Epithelial cell of proximal tubule (primary cell): Measurements from ENCODE around the gene MAGI1. TPM values are rescaled to one million over a fixed set of nuclear protein-coding genes. Genes with fewer than 3 reads are reported as not detected.
"Not testable (repeated sequence)": the region's sequence is repeated elsewhere in the genome, so short reads cannot be mapped to it uniquely, and the experiment has no call there.

Experiments
- DNase-seq: peaks from one replicate; pipeline ENCODE4 v3.0.0-alpha.2; 2011; ENCODE audit warnings: low read depth
- H3K4me3 ChIP-seq: 2 replicates; pipeline ENCODE4 v1.5.1; 2011; ENCODE audit warnings: low read depth, mild to moderate bottlenecking, low read length
- CTCF ChIP-seq: conservative IDR thresholded peaks from 2 replicates; pipeline ENCODE4 v1.5.1; 2012; ENCODE audit warnings: low read depth, mild to moderate bottlenecking, low read length
- total RNA-seq: library from RNA; depleted of rRNA; stranded (reverse); fragments of >200 nt; gene quantifications from 2 replicates; pipeline ENCODE4 v1.2.3, GENCODE V29; 2015

MAGI1 gene
- total RNA-seq, 1 donor from 2014 or later, result 9.6 TPM

GRCh38 chr3:65893631-65894030 lies 145.1 kb downstream of the MAGI1 start:
- no peak for DNase-seq
- no peak for TF ChIP-seq CTCF
- H3K4me3 ChIP-seq, result no peak overlapping the region

- not testable (repeated sequence) for H3K4me3 ChIP-seq, DNase-seq
Measured at GRCh38 chr3:65891477-65891876, 147.2 kb downstream of the MAGI1 start.

GRCh38 chr3:65890328-65890727 lies 148.4 kb downstream of the MAGI1 start:
- TF ChIP-seq CTCF, result no peak
- H3K4me3 ChIP-seq, result no peak overlapping the region

GRCh38 chr3:65889707-65890099 lies 149.0 kb downstream of the MAGI1 start:
- no peak for TF ChIP-seq CTCF
- no peak for DNase-seq
- H3K4me3 ChIP-seq, result no peak overlapping the region

More at GRCh38 chr3:65890328-65890727, 148.4 kb downstream of the MAGI1 start:
- no peak for DNase-seq

- H3K4me3 ChIP-seq, result no peak overlapping the region
- TF ChIP-seq CTCF, result no peak
- DNase-seq, result peak; percentile 63
Measured at GRCh38 chr3:65888980-65889706, 149.6 kb downstream of the MAGI1 start.

- H3K4me3 ChIP-seq, result no peak overlapping the region
- no peak for TF ChIP-seq CTCF
- no peak for DNase-seq
Measured at GRCh38 chr3:65888196-65888595, 150.5 kb downstream of the MAGI1 start.

GRCh38 chr3:65886391-65886790 lies 152.3 kb downstream of the MAGI1 start:
- no peak for DNase-seq
- no peak for TF ChIP-seq CTCF
- H3K4me3 ChIP-seq, result no peak overlapping the region
